HG03175 (cell line): ENCODE data around the gene GIGYF1.
A peak's percentile ranks its signal among the peaks of the same experiment; 100 is the strongest.

ENCODE experiments used
- ATAC-seq: cut with Tn5 transposase; IDR thresholded peaks from one replicate; pipeline ENCODE4 v1.9.1; 2021; ENCODE audit warnings: mild to moderate bottlenecking, moderate library complexity; ENCODE audit not compliant: unreplicated experiment

Gene GIGYF1

GRCh38 chr7:100684534-100685042, 9.5 kb downstream of the GIGYF1 start:
- no peak for ATAC-seq

GRCh38 chr7:100683659-100684533, 10.2 kb downstream of the GIGYF1 start:
- no peak for ATAC-seq

GRCh38 chr7:100682991-100683658, 10.9 kb downstream of the GIGYF1 start:
- ATAC-seq = no peak

- ATAC-seq = no peak
Measured at GRCh38 chr7:100682228-100682741, 11.8 kb downstream of the GIGYF1 start.

GRCh38 chr7:100681491-100682227, 12.4 kb downstream of the GIGYF1 start:
- ATAC-seq = no peak

- no peak for ATAC-seq
Measured at GRCh38 chr7:100680576-100681271, 13.3 kb downstream of the GIGYF1 start.

GRCh38 chr7:100679927-100680575, 14.0 kb downstream of the GIGYF1 start:
- ATAC-seq = no peak

- ATAC-seq = no peak
Measured at GRCh38 chr7:100679129-100679926, 14.7 kb downstream of the GIGYF1 start.

- ATAC-seq = no peak
Measured at GRCh38 chr7:100678291-100678984, 15.6 kb downstream of the GIGYF1 start.

- no peak for ATAC-seq
Measured at GRCh38 chr7:100677308-100678267, 16.5 kb downstream of the GIGYF1 start.

GRCh38 chr7:100676501-100677306, 17.3 kb downstream of the GIGYF1 start:
- ATAC-seq = no peak

GRCh38 chr7:100675581-100676350, 18.3 kb downstream of the GIGYF1 start:
- ATAC-seq = peak; percentile 31

- no peak for ATAC-seq
Measured at GRCh38 chr7:100675105-100675451, 19.0 kb downstream of the GIGYF1 start.

GRCh38 chr7:100674411-100675104, 19.5 kb downstream of the GIGYF1 start:
- no peak for ATAC-seq

GRCh38 chr7:100673942-100674410, 20.1 kb downstream of the GIGYF1 start:
- ATAC-seq = no peak
